GM21529 (cell line): ENCODE data around the gene ZDHHC7.

Experiments used
- ATAC-seq: cut with Tn5 transposase; IDR thresholded peaks from one replicate; pipeline ENCODE4 v1.9.1; 2021; ENCODE audit not compliant: unreplicated experiment

The ZDHHC7 gene

GRCh38 chr16:84999857-85000480, 11.4 kb downstream of the ZDHHC7 start:
- ATAC-seq, result no peak

- ATAC-seq, result no peak
Observed at GRCh38 chr16:84999200-84999599, 12.1 kb downstream of the ZDHHC7 start.

- ATAC-seq, result no peak
Observed at GRCh38 chr16:84996365-84996764, 15.0 kb downstream of the ZDHHC7 start.

GRCh38 chr16:84995663-84996062, 15.7 kb downstream of the ZDHHC7 start:
- ATAC-seq, result no peak

- ATAC-seq, result no peak
Observed at GRCh38 chr16:84993926-84994325, 17.4 kb downstream of the ZDHHC7 start.

GRCh38 chr16:84992717-84993075, 18.6 kb downstream of the ZDHHC7 start:
- no peak for ATAC-seq

- ATAC-seq, result no peak
Observed at GRCh38 chr16:84990782-84991181, 20.6 kb downstream of the ZDHHC7 start.

- ATAC-seq, result no peak
Observed at GRCh38 chr16:84989749-84990620, 21.4 kb downstream of the ZDHHC7 start.

- ATAC-seq, result no peak
Observed at GRCh38 chr16:84988328-84989080, 22.8 kb downstream of the ZDHHC7 start.

- ATAC-seq, result no peak
Observed at GRCh38 chr16:84986879-84987278, 24.5 kb downstream of the ZDHHC7 start.

GRCh38 chr16:84986102-84986501, 25.2 kb downstream of the ZDHHC7 start:
- no peak for ATAC-seq

GRCh38 chr16:84985079-84986065, 26.0 kb downstream of the ZDHHC7 start:
- ATAC-seq, result no peak

GRCh38 chr16:84982434-84982833, 28.9 kb downstream of the ZDHHC7 start:
- ATAC-seq, result no peak

- no peak for ATAC-seq
Observed at GRCh38 chr16:84979516-84979915, 31.8 kb downstream of the ZDHHC7 start.

- ATAC-seq, result no peak
Observed at GRCh38 chr16:84976644-84977400, 34.5 kb downstream of the ZDHHC7 start.

- ATAC-seq, result no peak
Observed at GRCh38 chr16:84975522-84975921, 35.8 kb downstream of the ZDHHC7 start.

GRCh38 chr16:84975066-84975465, 36.3 kb downstream of the ZDHHC7 start:
- no peak for ATAC-seq

GRCh38 chr16:84973776-84974523, 37.4 kb downstream of the ZDHHC7 start:
- no peak for ATAC-seq

GRCh38 chr16:84973236-84973635, 38.1 kb downstream of the ZDHHC7 start:
- ATAC-seq, result no peak
